B cell (primary cell): Measurements from ENCODE around the gene SLC50A1. TPM values are rescaled to one million over a fixed set of nuclear protein-coding genes. Genes with fewer than 3 reads are reported as not detected.

ENCODE experiments used
- ATAC-seq: fragments of 200-7000 bp; cut with Tn5 transposase; one replicate; pipeline ENCODE4 v1.10.0; 2021; ENCODE audit warnings: low read depth, mild to moderate bottlenecking, moderate number of reproducible peaks, moderate library complexity
- CTCF ChIA-PET: fragments of 350-600 bp; sonication (Branson Sonifier 250); formaldehyde crosslinking; loops from one replicate; lab custom pipeline; 2021; ENCODE audit warnings: antibody characterized with exemption, inconsistent platforms; lab: Charles Lee
- POLR2A ChIA-PET: fragments of 350-600 bp; sonication (Branson Sonifier 250); formaldehyde crosslinking; loops from one replicate; lab custom pipeline; 2021; ENCODE audit warnings: antibody characterized with exemption; lab: Charles Lee
- DNase-seq: peaks from one replicate; pipeline ENCODE4 v3.0.0; 2013
- H2AFZ ChIP-seq: 2 replicates; pipeline ENCODE4 v1.6.1; 2012; ENCODE audit warnings: mild to moderate bottlenecking, low read depth, low read length; ENCODE audit not compliant: insufficient read depth, poor library complexity, severe bottlenecking
- H3K27ac ChIP-seq, 2 donors: 1 replicate in 1 of 2; 2 replicates in 1 of 2; pipeline ENCODE4 v1.5.1; 2012 to 2013; ENCODE audit warnings: low read length in 2 of 2, mild to moderate bottlenecking in 2 of 2, moderate library complexity in 1 of 2
- H3K27me3 ChIP-seq, 4 experiments: fragments of 200-600 bp in 1 of 4; sonication (generic) in 1 of 4; replicated peaks in 1 of 4; 1 replicate in 2 of 4; 2 replicates in 2 of 4; pipeline versions ENCODE4 v1.6.1 to v1.7.0; 2013 to 2016; ENCODE audit warnings: low read length in 3 of 4, mild to moderate bottlenecking in 2 of 4, mixed read lengths in 1 of 4, moderate library complexity in 1 of 4; ENCODE audit not compliant: insufficient read depth in 4 of 4, control insufficient read depth in 3 of 4; ENCODE audit errors: control extremely low read depth in 1 of 4
- H3K36me3 ChIP-seq, 2 experiments: replicated peaks in 1 of 2; 1 replicate in 1 of 2; 2 replicates in 1 of 2; pipeline versions ENCODE4 v1.6.1 to v1.7.1; 2013; ENCODE audit warnings: low read length in 1 of 2; ENCODE audit not compliant: insufficient read depth in 2 of 2, control insufficient read depth in 1 of 2; ENCODE audit errors: control extremely low read depth in 1 of 2, extremely low read depth in 1 of 2
- H3K4me1 ChIP-seq, 2 donors: fragments of 200-600 bp in 1 of 2; sonication (generic) in 1 of 2; 1 replicate in 1 of 2; 2 replicates in 1 of 2; pipeline versions ENCODE4 v1.5.1 to v1.6.1; 2013 to 2017; ENCODE audit warnings: low read length in 2 of 2; ENCODE audit not compliant: control insufficient read depth in 2 of 2, insufficient read depth in 2 of 2
- H3K4me2 ChIP-seq: replicated peaks from 2 replicates; pipeline ENCODE3; 2012; ENCODE audit warnings: mild to moderate bottlenecking, low read depth, low read length; ENCODE audit not compliant: poor library complexity, severe bottlenecking
- H3K4me3 ChIP-seq, 5 experiments: fragments of 200-600 bp in 1 of 5; sonication (generic) in 1 of 5; 1 replicate in 3 of 5; 2 replicates in 2 of 5; pipeline versions ENCODE4 v1.5.1 to v1.7.0; 2011 to 2016; ENCODE audit warnings: low read length in 4 of 5, mild to moderate bottlenecking in 4 of 5, low read depth in 2 of 5, control low read depth in 1 of 5, moderate library complexity in 1 of 5; ENCODE audit not compliant: insufficient read depth in 1 of 5; ENCODE audit errors: control extremely low read depth in 1 of 5, extremely low read depth in 1 of 5
- H3K79me2 ChIP-seq: fragments of 200-600 bp; sonication (generic); one replicate; pipeline ENCODE4 v1.6.0; 2016; ENCODE audit warnings: low read length; ENCODE audit not compliant: control insufficient read depth, insufficient read depth
- H3K9ac ChIP-seq: fragments of 200-600 bp; sonication (generic); 2 replicates; pipeline ENCODE4 v1.6.1; 2017; ENCODE audit warnings: mild to moderate bottlenecking, low read length, moderate library complexity
- H3K9me3 ChIP-seq, 3 donors: one replicate each; pipeline versions ENCODE4 v1.6.1 to v1.7.1; 2013; ENCODE audit warnings: low read length in 2 of 3; ENCODE audit not compliant: control insufficient read depth in 2 of 3, insufficient read depth in 1 of 3; ENCODE audit errors: control extremely low read depth in 1 of 3
- H4K20me1 ChIP-seq: 2 replicates; pipeline ENCODE4 v1.6.0; 2012; ENCODE audit warnings: mild to moderate bottlenecking, low read length; ENCODE audit not compliant: insufficient read depth, control insufficient read depth, poor library complexity, severe bottlenecking
- H3K27ac Mint-ChIP-seq: one replicate; pipeline ENCODE4 v1.8.0; 2021; ENCODE audit warnings: mixed read lengths
- H3K27me3 Mint-ChIP-seq: one replicate; pipeline ENCODE4 v1.8.0; 2021; ENCODE audit warnings: mixed read lengths
- H3K4me1 Mint-ChIP-seq: one replicate; pipeline ENCODE4 v1.8.0; 2021; ENCODE audit warnings: mixed read lengths
- H3K4me3 Mint-ChIP-seq: one replicate; pipeline ENCODE4 v1.8.0; 2021; ENCODE audit warnings: mixed read lengths
- H3K9me3 Mint-ChIP-seq: one replicate; pipeline ENCODE4 v1.8.0; 2022; ENCODE audit warnings: mixed read lengths; ENCODE audit not compliant: insufficient read depth
- CTCF ChIP-seq: fragments of 200-600 bp; IDR thresholded peaks from one replicate; pipeline ENCODE4 v1.8.0; 2022; ENCODE audit warnings: antibody characterized with exemption, mild to moderate bottlenecking
- EZH2 ChIP-seq: IDR thresholded peaks from 2 replicates; pipeline ENCODE4 v1.6.1; 2012; ENCODE audit warnings: borderline replicate concordance, low read depth, mild to moderate bottlenecking, moderate library complexity, low read length; ENCODE audit not compliant: insufficient read depth, poor library complexity, severe bottlenecking
- WGBS: methylation state at CpG from one replicate; pipeline ENCODE4 v1.1.5; 2013; ENCODE audit warnings: missing lambda C conversion rate; ENCODE audit not compliant: insufficient coverage; 5-methylcytosine and 5-hydroxymethylcytosine counted together
- intact Hi-C: fragments of 100-400 bp; cut with micrococcal nuclease; formaldehyde crosslinking; loops from one replicate; pipeline ENCODE4 v1.10.0; 2022
- polyA plus RNA-seq: library from polyadenylated mRNA; depleted of rRNA; stranded (reverse); fragments of >200 nt; gene quantifications from 2 replicates; pipeline ENCODE4 v1.2.3, GENCODE V29; 2012
- total RNA-seq, 2 donors: library from RNA; stranded (reverse); fragments of 120-200 nt in 1 of 2; gene quantifications; 1 replicate in 1 of 2; 2 replicates in 1 of 2; pipeline versions ENCODE4 v1.2.3 to v1.2.4, GENCODE V29; 2013 to 2022

SLC50A1 gene
- total and polyA plus RNA-seq, 2 donors (not counting 1 experiment from before 2014, with no cell fraction given), result 62.8 to 86.8 TPM

DNA sequence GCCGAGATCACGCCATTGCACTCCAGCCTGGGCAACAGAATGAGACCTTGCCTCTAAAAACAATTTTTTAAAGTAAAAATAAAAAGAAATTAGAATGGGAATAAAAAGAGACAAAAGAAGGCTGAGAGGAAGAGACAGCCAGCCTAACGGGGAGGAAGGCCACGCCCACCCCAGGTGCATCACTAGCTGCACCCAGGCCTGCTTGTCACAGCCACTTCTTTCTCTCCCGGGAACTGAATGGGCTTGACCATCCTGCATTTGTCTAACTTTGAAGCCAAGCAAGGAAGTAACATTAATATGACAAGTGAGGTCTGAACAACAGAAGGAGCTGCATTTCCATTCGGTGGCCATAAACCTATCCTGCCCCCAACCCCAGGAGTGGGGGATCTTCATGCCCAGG is 28.8 kb upstream of the SLC50A1 start:
- Histone ChIP-seq H3K79me2 (no peaks in the 10 kb centered on the region), H3K27ac (no peak overlapping the region), H3K36me3 (no peaks in the 10 kb centered on the region), H2AFZ (no peak overlapping the region), H3K4me1 (no peaks in the 10 kb centered on the region), H3K9ac (no peak overlapping the region), H3K4me2 (no peak overlapping the region), H3K9me3 (no peaks in the 10 kb centered on the region), H3K4me3 (no peak overlapping the region), H4K20me1 (no peaks in the 10 kb centered on the region), H3K27me3 (peaks cover 0 to 3% (median 0%) of the 10 kb centered on the region in 4 experiments)
- intact Hi-C loops, result no loop called here
- Mint-ChIP-seq H3K27me3 (no peaks in the 10 kb centered on the region), H3K4me3 (no peak overlapping the region), H3K9me3 (no peaks in the 10 kb centered on the region), H3K27ac (no peak overlapping the region), H3K4me1 (no peaks in the 10 kb centered on the region)
- DNase-seq, result no peak
- no peak for ATAC-seq
- no peak for TF ChIP-seq EZH2
- no peak for TF ChIP-seq CTCF
- ChIA-PET CTCF (interaction anchor here (0.6 to 4.4 kb wide), 5 partner anchors 9 to 62 kb away, joined by 3 to 19 read pairs (median 7); no protein-coding TSS in a partner anchor), POLR2A (no interaction called here)
- 43% methylated on average over 4 of the region's 6 CpGs for WGBS

- ATAC-seq, result no peak
- CTCF ChIA-PET, result interaction anchor here (0.6 to 4.4 kb wide), 7 partner anchors 10 to 65 kb away, joined by 3 to 19 read pairs (median 4); no protein-coding TSS in a partner anchor
- Mint-ChIP-seq H3K4me3 (no peak overlapping the region), H3K9me3 (no peaks in the 10 kb centered on the region), H3K27me3 (no peaks in the 10 kb centered on the region), H3K27ac (no peak overlapping the region), H3K4me1 (no peaks in the 10 kb centered on the region)
- H3K79me2 ChIP-seq, result no peaks in the 10 kb centered on the region
- no peak overlapping the region for H3K4me3 ChIP-seq
- no peak overlapping the region for H2AFZ ChIP-seq
- WGBS, result 95% methylated on average over 9 of the region's 12 CpGs
- intact Hi-C loops, result no loop called here
- H3K4me1 ChIP-seq, result no peaks in the 10 kb centered on the region
- TF ChIP-seq EZH2, result no peak
- TF ChIP-seq CTCF, result no peak
- DNase-seq, result no peak
- H3K9me3 ChIP-seq, result no peaks in the 10 kb centered on the region
- no peaks in the 10 kb centered on the region for H4K20me1 ChIP-seq
- POLR2A ChIA-PET, result no interaction called here
- H3K27ac ChIP-seq, result no peak overlapping the region
- H3K36me3 ChIP-seq, result no peaks in the 10 kb centered on the region
- no peak overlapping the region for H3K9ac ChIP-seq
- no peak overlapping the region for H3K4me2 ChIP-seq
- peaks cover 0 to 3% (median 0%) of the 10 kb centered on the region in 4 experiments for H3K27me3 ChIP-seq
These were observed 28.1 kb upstream of the SLC50A1 start for GRCh38 chr1:155107309-155108264.
